H1 (cell line): ENCODE data around the gene SERPING1. TPM values are rescaled to one million over a fixed set of nuclear protein-coding genes. Genes with fewer than 3 reads are reported as not detected.

Source experiments
- polyA plus RNA-seq, 7 experiments: library from polyadenylated mRNA; depleted of rRNA in 3 of 7; stranded (reverse) in 5 of 7; unstranded in 2 of 7; fragments of >200 nt in 5 of 7; fragments of 200-250 nt in 2 of 7; gene quantifications; 1 replicate in 5 of 7; 2 replicates in 1 of 7; 4 replicates in 1 of 7; pipeline versions ENCODE4 v1.2.1 to v1.2.3, GENCODE V29; 2011 to 2013; ENCODE audit warnings: missing spikeins in 2 of 7, mixed read lengths in 2 of 7
- total RNA-seq: library from RNA; stranded (reverse); fragmentation: NEBNext Ultra II Directional; extraction: Animal tissue kit (Norgen Biotek cat#: 25700); gene quantifications from 2 replicates; pipeline ENCODE4 v1.2.1, GENCODE V29; 2021
- TF ChIP-seq, protein P1 (sequence below): fragments of 300-600 bp; sonication (generic); IDR thresholded peaks from 2 replicates; pipeline ENCODE4 v1.7.1; 2012; ENCODE audit warnings: low read length, moderate library complexity, mild to moderate bottlenecking, inconsistent platforms; ENCODE audit not compliant: insufficient replicate concordance

Gene SERPING1
- total and polyA plus RNA-seq, 2 of the 8 experiments (the other 6 are each of a cell fraction or from before 2014, with no cell fraction given): 50.9 to 54.8 TPM

DNA sequence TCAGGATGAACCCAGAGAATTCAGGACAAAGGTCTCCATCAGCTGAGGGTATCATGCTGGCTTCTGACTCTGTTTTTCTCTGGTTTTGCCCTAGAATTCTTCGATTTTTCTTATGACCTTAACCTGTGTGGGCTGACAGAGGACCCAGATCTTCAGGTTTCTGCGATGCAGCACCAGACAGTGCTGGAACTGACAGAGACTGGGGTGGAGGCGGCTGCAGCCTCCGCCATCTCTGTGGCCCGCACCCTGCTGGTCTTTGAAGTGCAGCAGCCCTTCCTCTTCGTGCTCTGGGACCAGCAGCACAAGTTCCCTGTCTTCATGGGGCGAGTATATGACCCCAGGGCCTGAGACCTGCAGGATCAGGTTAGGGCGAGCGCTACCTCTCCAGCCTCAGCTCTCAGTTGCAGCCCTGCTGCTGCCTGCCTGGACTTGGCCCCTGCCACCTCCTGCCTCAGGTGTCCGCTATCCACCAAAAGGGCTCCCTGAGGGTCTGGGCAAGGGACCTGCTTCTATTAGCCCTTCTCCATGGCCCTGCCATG is 16.8 kb downstream of the SERPING1 start (continued):
- TF ChIP-seq, protein P1, sequence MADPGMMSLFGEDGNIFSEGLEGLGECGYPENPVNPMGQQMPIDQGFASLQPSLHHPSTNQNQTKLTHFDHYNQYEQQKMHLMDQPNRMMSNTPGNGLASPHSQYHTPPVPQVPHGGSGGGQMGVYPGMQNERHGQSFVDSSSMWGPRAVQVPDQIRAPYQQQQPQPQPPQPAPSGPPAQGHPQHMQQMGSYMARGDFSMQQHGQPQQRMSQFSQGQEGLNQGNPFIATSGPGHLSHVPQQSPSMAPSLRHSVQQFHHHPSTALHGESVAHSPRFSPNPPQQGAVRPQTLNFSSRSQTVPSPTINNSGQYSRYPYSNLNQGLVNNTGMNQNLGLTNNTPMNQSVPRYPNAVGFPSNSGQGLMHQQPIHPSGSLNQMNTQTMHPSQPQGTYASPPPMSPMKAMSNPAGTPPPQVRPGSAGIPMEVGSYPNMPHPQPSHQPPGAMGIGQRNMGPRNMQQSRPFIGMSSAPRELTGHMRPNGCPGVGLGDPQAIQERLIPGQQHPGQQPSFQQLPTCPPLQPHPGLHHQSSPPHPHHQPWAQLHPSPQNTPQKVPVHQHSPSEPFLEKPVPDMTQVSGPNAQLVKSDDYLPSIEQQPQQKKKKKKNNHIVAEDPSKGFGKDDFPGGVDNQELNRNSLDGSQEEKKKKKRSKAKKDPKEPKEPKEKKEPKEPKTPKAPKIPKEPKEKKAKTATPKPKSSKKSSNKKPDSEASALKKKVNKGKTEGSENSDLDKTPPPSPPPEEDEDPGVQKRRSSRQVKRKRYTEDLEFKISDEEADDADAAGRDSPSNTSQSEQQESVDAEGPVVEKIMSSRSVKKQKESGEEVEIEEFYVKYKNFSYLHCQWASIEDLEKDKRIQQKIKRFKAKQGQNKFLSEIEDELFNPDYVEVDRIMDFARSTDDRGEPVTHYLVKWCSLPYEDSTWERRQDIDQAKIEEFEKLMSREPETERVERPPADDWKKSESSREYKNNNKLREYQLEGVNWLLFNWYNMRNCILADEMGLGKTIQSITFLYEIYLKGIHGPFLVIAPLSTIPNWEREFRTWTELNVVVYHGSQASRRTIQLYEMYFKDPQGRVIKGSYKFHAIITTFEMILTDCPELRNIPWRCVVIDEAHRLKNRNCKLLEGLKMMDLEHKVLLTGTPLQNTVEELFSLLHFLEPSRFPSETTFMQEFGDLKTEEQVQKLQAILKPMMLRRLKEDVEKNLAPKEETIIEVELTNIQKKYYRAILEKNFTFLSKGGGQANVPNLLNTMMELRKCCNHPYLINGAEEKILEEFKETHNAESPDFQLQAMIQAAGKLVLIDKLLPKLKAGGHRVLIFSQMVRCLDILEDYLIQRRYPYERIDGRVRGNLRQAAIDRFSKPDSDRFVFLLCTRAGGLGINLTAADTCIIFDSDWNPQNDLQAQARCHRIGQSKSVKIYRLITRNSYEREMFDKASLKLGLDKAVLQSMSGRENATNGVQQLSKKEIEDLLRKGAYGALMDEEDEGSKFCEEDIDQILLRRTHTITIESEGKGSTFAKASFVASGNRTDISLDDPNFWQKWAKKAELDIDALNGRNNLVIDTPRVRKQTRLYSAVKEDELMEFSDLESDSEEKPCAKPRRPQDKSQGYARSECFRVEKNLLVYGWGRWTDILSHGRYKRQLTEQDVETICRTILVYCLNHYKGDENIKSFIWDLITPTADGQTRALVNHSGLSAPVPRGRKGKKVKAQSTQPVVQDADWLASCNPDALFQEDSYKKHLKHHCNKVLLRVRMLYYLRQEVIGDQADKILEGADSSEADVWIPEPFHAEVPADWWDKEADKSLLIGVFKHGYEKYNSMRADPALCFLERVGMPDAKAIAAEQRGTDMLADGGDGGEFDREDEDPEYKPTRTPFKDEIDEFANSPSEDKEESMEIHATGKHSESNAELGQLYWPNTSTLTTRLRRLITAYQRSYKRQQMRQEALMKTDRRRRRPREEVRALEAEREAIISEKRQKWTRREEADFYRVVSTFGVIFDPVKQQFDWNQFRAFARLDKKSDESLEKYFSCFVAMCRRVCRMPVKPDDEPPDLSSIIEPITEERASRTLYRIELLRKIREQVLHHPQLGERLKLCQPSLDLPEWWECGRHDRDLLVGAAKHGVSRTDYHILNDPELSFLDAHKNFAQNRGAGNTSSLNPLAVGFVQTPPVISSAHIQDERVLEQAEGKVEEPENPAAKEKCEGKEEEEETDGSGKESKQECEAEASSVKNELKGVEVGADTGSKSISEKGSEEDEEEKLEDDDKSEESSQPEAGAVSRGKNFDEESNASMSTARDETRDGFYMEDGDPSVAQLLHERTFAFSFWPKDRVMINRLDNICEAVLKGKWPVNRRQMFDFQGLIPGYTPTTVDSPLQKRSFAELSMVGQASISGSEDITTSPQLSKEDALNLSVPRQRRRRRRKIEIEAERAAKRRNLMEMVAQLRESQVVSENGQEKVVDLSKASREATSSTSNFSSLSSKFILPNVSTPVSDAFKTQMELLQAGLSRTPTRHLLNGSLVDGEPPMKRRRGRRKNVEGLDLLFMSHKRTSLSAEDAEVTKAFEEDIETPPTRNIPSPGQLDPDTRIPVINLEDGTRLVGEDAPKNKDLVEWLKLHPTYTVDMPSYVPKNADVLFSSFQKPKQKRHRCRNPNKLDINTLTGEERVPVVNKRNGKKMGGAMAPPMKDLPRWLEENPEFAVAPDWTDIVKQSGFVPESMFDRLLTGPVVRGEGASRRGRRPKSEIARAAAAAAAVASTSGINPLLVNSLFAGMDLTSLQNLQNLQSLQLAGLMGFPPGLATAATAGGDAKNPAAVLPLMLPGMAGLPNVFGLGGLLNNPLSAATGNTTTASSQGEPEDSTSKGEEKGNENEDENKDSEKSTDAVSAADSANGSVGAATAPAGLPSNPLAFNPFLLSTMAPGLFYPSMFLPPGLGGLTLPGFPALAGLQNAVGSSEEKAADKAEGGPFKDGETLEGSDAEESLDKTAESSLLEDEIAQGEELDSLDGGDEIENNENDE: no peak
